GM12878 (cell line): ENCODE results near the gene CLEC4M. TPM values are rescaled to one million over a fixed set of nuclear protein-coding genes. Genes with fewer than 3 reads are reported as not detected.
A peak's percentile ranks its signal among the peaks of the same experiment; 100 is the strongest.

Source experiments
- BCL11A ChIP-seq: IDR thresholded peaks from 2 replicates; pipeline ENCODE4 v1.6.1; 2011; ENCODE audit warnings: low read depth, low read length
- CBX3 ChIP-seq: fragments of 200-600 bp; sonication (generic); IDR thresholded peaks from 2 replicates; pipeline ENCODE4 v1.6.1; 2016; ENCODE audit warnings: low read depth, borderline replicate concordance
- CREM ChIP-seq: IDR thresholded peaks from 2 replicates; pipeline ENCODE4 v1.6.1; 2014; ENCODE audit warnings: antibody characterized with exemption, low read depth
- HCFC1 ChIP-seq: fragments of 150-350 bp; IDR thresholded peaks from 2 replicates; pipeline ENCODE4 v1.6.1; 2014; ENCODE audit warnings: low read length
- IRF4 ChIP-seq: IDR thresholded peaks from 2 replicates; pipeline ENCODE4 v1.6.1; 2011; ENCODE audit warnings: low read depth, low read length
- KLF5 ChIP-seq: fragments of 450-650 bp; IDR thresholded peaks from 2 replicates; pipeline ENCODE4 v1.6.1; 2014; ENCODE audit warnings: mild to moderate bottlenecking; ENCODE audit not compliant: partially characterized antibody
- MEF2A ChIP-seq: IDR thresholded peaks from 2 replicates; pipeline ENCODE4 v1.6.1; 2011; ENCODE audit warnings: low read depth, mild to moderate bottlenecking, low read length, moderate library complexity; ENCODE audit not compliant: insufficient read depth
- MEF2B ChIP-seq: fragments of 450-650 bp; IDR thresholded peaks from 2 replicates; pipeline ENCODE4 v1.6.1; 2018; ENCODE audit warnings: mild to moderate bottlenecking, moderate library complexity; ENCODE audit not compliant: partially characterized antibody, poor library complexity, severe bottlenecking
- MTA2 ChIP-seq: fragments of 450-650 bp; IDR thresholded peaks from 2 replicates; pipeline ENCODE4 v1.6.1; 2016; ENCODE audit warnings: low read depth, mild to moderate bottlenecking, moderate library complexity
- MTA3 ChIP-seq: IDR thresholded peaks from 2 replicates; pipeline ENCODE4 v1.6.1; 2012; ENCODE audit warnings: low read length, inconsistent platforms, borderline replicate concordance
- MXI1 ChIP-seq: fragments of 150-350 bp; IDR thresholded peaks from 2 replicates; pipeline ENCODE4 v1.6.1; 2011; ENCODE audit warnings: low read depth, mild to moderate bottlenecking, inconsistent platforms, low read length, improper control_type of control experiment
- MYB ChIP-seq: fragments of 150-350 bp; IDR thresholded peaks from 2 replicates; pipeline ENCODE4 v1.6.1; 2014; ENCODE audit warnings: mild to moderate bottlenecking, low read depth, low read length, borderline replicate concordance
- NFIC ChIP-seq: IDR thresholded peaks from 2 replicates; pipeline ENCODE4 v1.6.1; 2012; ENCODE audit warnings: low read depth, mild to moderate bottlenecking, inconsistent platforms, low read length, moderate library complexity
- NFXL1 ChIP-seq: fragments of 450-650 bp; IDR thresholded peaks from 2 replicates; pipeline ENCODE4 v1.6.1; 2017; ENCODE audit warnings: antibody characterized with exemption, mild to moderate bottlenecking, borderline replicate concordance
- STAT1 ChIP-seq: fragments of 450-650 bp; conservative IDR thresholded peaks from 2 replicates; pipeline ENCODE4 v1.6.1; 2014; ENCODE audit warnings: antibody characterized with exemption, mild to moderate bottlenecking
- SUPT20H ChIP-seq: IDR thresholded peaks from 2 replicates; pipeline ENCODE4 v1.6.1; 2011; ENCODE audit warnings: low read depth, mild to moderate bottlenecking, low read length, moderate library complexity, borderline replicate concordance; ENCODE audit not compliant: control insufficient read depth
- TBL1XR1 ChIP-seq: IDR thresholded peaks from 2 replicates; pipeline ENCODE4 v1.6.1; 2012; ENCODE audit warnings: low read depth, low read length, improper control_type of control experiment
- TCF7 ChIP-seq: IDR thresholded peaks from 2 replicates; pipeline ENCODE4 v1.6.1; 2014; ENCODE audit warnings: antibody characterized with exemption, borderline replicate concordance
- YBX1 ChIP-seq: fragments of 450-650 bp; IDR thresholded peaks from 2 replicates; pipeline ENCODE4 v1.6.1; 2016; ENCODE audit warnings: antibody characterized with exemption
- YY1 ChIP-seq: IDR thresholded peaks from 2 replicates; pipeline ENCODE4 v1.6.1; 2011; ENCODE audit warnings: low read depth, mild to moderate bottlenecking, low read length
- ZBED1 ChIP-seq: IDR thresholded peaks from 2 replicates; pipeline ENCODE4 v1.6.1; 2016; ENCODE audit warnings: borderline replicate concordance
- polyA plus RNA-seq, 11 experiments: library from polyadenylated mRNA; depleted of rRNA in 4 of 11; unstranded in 6 of 11; stranded (reverse) in 5 of 11; fragments of >200 nt; fragmentation: Nextera tagmentation in 4 of 11; fragmentation: Illumina TruSeq in 1 of 11; extraction: Ambion mirVana in 4 of 11; extraction: Trizol in 1 of 11; gene quantifications; 1 replicate in 1 of 11; 2 replicates in 10 of 11; pipeline versions ENCODE4 v1.2.1 to v1.2.3, GENCODE V29; 2011 to 2016; ENCODE audit warnings: inconsistent platforms in 2 of 11, missing spikeins in 2 of 11, low read depth in 1 of 11
- total RNA-seq, 4 experiments: library from RNA; depleted of rRNA in 3 of 4; stranded (reverse); fragments of >200 nt in 3 of 4; fragmentation: Illumina TruSeq in 1 of 4; extraction: Trizol in 1 of 4; gene quantifications; 2 replicates each; pipeline versions ENCODE4 v1.2.1 to v1.2.3, GENCODE V29; 2013 to 2021
- TF ChIP-seq, protein P1 (sequence below): IDR thresholded peaks from 2 replicates; pipeline ENCODE4 v1.6.1; 2012; ENCODE audit warnings: improper control_type of control experiment, low read depth, low read length; ENCODE audit not compliant: insufficient replicate concordance
- TF ChIP-seq, protein P2 (sequence below): IDR thresholded peaks from 2 replicates; pipeline ENCODE4 v1.6.1; 2011; ENCODE audit warnings: borderline replicate concordance, low read depth, mild to moderate bottlenecking, moderate library complexity, low read length; ENCODE audit not compliant: insufficient read depth, poor library complexity, severe bottlenecking
- TF ChIP-seq, protein P3 (sequence below): fragments of 450-650 bp; IDR thresholded peaks from 2 replicates; pipeline ENCODE4 v1.6.1; 2016; ENCODE audit warnings: mild to moderate bottlenecking

CLEC4M gene
- total and polyA plus RNA-seq, 10 of the 15 experiments (the other 5 are each of a cell fraction or from before 2014, with no cell fraction given) = 0.11 to 0.42 (median 0.25) TPM; not detected in 1

DNA sequence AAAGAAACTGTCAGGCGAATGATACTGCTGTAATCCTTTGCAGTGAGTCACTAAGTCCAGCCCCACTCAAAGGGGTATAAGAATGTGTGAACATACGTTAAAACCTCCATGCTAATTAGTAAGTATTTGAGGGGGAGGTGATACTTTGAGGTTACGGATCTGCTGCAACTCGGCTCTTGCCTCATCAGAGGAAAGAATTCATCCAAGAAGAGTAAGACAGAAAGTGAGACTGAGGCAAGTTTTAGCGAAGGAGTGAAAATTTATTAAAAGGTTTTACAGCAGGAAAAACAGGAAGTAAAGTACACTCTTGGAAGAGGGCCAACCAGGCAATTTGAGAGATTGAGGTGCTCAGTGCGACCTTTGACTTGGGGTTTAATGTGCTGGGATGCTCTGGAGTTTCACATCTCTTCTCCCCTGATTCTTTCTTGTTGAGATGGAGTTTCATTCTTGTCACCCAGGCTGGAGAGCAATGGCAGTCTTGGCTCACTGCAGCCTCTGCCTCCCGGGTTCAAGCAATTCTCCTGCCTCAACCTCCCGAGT, 9.8 kb downstream of the CLEC4M start (continued):
- TF ChIP-seq SUPT20H (no peak), MTA2 (peak; percentile 98), CREM (peak; percentile 59; the same call in 1 of the 2 replicates), TCF7 (no peak), MTA3 (0 out of 2 replicates have a peak, but pooled peaks have one; percentile 39), NFIC (peak; percentile 65), MEF2B (peak; percentile 66), MYB (peak; percentile 75; the same call in 1 of the 2 replicates), YBX1 (no peak), KLF5 (no peak), MXI1 (no peak), IRF4 (no peak), TBL1XR1 (no peak), STAT1 (no peak), HCFC1 (no peak), ZBED1 (no peak), MEF2A (peak; percentile 33; the same call in 1 of the 2 replicates), CBX3 (no peak), NFXL1 (no peak), BCL11A (peak; percentile 76), YY1 (no peak)
- TF ChIP-seq, protein P1, sequence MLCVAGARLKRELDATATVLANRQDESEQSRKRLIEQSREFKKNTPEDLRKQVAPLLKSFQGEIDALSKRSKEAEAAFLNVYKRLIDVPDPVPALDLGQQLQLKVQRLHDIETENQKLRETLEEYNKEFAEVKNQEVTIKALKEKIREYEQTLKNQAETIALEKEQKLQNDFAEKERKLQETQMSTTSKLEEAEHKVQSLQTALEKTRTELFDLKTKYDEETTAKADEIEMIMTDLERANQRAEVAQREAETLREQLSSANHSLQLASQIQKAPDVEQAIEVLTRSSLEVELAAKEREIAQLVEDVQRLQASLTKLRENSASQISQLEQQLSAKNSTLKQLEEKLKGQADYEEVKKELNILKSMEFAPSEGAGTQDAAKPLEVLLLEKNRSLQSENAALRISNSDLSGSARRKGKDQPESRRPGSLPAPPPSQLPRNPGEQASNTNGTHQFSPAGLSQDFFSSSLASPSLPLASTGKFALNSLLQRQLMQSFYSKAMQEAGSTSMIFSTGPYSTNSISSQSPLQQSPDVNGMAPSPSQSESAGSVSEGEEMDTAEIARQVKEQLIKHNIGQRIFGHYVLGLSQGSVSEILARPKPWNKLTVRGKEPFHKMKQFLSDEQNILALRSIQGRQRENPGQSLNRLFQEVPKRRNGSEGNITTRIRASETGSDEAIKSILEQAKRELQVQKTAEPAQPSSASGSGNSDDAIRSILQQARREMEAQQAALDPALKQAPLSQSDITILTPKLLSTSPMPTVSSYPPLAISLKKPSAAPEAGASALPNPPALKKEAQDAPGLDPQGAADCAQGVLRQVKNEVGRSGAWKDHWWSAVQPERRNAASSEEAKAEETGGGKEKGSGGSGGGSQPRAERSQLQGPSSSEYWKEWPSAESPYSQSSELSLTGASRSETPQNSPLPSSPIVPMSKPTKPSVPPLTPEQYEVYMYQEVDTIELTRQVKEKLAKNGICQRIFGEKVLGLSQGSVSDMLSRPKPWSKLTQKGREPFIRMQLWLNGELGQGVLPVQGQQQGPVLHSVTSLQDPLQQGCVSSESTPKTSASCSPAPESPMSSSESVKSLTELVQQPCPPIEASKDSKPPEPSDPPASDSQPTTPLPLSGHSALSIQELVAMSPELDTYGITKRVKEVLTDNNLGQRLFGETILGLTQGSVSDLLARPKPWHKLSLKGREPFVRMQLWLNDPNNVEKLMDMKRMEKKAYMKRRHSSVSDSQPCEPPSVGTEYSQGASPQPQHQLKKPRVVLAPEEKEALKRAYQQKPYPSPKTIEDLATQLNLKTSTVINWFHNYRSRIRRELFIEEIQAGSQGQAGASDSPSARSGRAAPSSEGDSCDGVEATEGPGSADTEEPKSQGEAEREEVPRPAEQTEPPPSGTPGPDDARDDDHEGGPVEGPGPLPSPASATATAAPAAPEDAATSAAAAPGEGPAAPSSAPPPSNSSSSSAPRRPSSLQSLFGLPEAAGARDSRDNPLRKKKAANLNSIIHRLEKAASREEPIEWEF = no peak
- TF ChIP-seq, protein P2, sequence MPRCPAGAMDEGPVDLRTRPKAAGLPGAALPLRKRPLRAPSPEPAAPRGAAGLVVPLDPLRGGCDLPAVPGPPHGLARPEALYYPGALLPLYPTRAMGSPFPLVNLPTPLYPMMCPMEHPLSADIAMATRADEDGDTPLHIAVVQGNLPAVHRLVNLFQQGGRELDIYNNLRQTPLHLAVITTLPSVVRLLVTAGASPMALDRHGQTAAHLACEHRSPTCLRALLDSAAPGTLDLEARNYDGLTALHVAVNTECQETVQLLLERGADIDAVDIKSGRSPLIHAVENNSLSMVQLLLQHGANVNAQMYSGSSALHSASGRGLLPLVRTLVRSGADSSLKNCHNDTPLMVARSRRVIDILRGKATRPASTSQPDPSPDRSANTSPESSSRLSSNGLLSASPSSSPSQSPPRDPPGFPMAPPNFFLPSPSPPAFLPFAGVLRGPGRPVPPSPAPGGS = no peak
- TF ChIP-seq, protein P3, sequence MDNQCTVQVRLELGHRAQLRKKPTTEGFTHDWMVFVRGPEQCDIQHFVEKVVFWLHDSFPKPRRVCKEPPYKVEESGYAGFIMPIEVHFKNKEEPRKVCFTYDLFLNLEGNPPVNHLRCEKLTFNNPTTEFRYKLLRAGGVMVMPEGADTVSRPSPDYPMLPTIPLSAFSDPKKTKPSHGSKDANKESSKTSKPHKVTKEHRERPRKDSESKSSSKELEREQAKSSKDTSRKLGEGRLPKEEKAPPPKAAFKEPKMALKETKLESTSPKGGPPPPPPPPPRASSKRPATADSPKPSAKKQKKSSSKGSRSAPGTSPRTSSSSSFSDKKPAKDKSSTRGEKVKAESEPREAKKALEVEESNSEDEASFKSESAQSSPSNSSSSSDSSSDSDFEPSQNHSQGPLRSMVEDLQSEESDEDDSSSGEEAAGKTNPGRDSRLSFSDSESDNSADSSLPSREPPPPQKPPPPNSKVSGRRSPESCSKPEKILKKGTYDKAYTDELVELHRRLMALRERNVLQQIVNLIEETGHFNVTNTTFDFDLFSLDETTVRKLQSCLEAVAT = peak; percentile 56; the same call in 1 of the 2 replicates
